NT2/D1 (cell line): Measurements from ENCODE around the gene CELSR1.

Source experiments
- YY1 ChIP-seq: IDR thresholded peaks from 2 replicates; pipeline ENCODE4 v1.6.1; 2011; ENCODE audit not compliant: insufficient read length, insufficient read depth
- ZNF274 ChIP-seq: IDR thresholded peaks from 2 replicates; pipeline ENCODE4 v1.6.1; 2011; ENCODE audit warnings: mild to moderate bottlenecking, low read depth, low read length

GRCh38 chr22:46387748-46388147 lies 149.7 kb downstream of the CELSR1 start:
- TF ChIP-seq YY1 (no peak), ZNF274 (no peak)
